GM10266 (cell line): ENCODE measurements around the gene VTN.

Source experiments
- DNase-seq: peaks from one replicate; pipeline ENCODE4 v3.0.0; 2012; ENCODE audit errors: extremely low spot score
- CTCF ChIP-seq: IDR thresholded peaks from 2 replicates; pipeline ENCODE4 v1.5.1; 2012; ENCODE audit warnings: mild to moderate bottlenecking, low read depth; ENCODE audit not compliant: control insufficient read depth, insufficient read depth; ENCODE audit errors: missing control alignments

Gene VTN

GRCh38 chr17:28370035-28370743 lies at the start of gene VTN:
Gene VTN, minus strand, starts transcription at chr17:28370307. Its CDS starts 104 bp downstream, at chr17:28370203.
- DNase-seq: no peak
- no peak for TF ChIP-seq CTCF

GRCh38 chr17:28416703-28417311 lies 46.7 kb upstream of the VTN start:
- peak; percentile 67 for DNase-seq
- TF ChIP-seq CTCF: peak; percentile 73

- TF ChIP-seq CTCF: no peak
- DNase-seq: no peak
Observed at GRCh38 chr17:28415886-28416285, 45.8 kb upstream of the VTN start.

- DNase-seq: no peak
- no peak for TF ChIP-seq CTCF
Observed at GRCh38 chr17:28413804-28414203, 43.7 kb upstream of the VTN start.

GRCh38 chr17:28412099-28412498 lies 42.0 kb upstream of the VTN start:
- no peak for TF ChIP-seq CTCF
- no peak for DNase-seq

- DNase-seq: no peak
- no peak for TF ChIP-seq CTCF
Observed at GRCh38 chr17:28407974-28408306, 37.8 kb upstream of the VTN start.
